ENCODE data around the gene LNX1.

The LNX1 gene

DNA sequence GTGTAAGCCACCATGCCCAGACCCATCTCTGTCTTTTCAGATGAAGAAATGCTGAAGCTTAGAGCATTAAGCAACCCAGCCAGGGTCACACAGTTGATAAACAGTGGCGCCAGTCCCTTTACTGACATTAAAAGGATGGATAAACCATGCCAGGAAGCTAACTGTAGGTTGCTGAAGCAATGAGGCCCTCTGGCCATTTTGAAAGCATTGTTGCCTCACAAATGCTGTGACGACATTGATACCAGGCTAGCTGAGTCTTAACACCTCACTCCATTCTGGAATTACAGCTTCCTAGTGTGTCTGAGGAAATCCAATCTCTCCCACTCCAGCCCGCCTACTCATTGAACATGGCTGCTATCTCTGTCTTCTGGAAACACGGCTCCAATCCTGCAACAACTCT lies 89.7 kb downstream of the LNX1 start:
- in situ Hi-C loops (cut with MboI; ENCODE audit: low sequenced_read_pairs, unreplicated experiment) = no loop called here
- TF ChIP-seq, protein P1, sequence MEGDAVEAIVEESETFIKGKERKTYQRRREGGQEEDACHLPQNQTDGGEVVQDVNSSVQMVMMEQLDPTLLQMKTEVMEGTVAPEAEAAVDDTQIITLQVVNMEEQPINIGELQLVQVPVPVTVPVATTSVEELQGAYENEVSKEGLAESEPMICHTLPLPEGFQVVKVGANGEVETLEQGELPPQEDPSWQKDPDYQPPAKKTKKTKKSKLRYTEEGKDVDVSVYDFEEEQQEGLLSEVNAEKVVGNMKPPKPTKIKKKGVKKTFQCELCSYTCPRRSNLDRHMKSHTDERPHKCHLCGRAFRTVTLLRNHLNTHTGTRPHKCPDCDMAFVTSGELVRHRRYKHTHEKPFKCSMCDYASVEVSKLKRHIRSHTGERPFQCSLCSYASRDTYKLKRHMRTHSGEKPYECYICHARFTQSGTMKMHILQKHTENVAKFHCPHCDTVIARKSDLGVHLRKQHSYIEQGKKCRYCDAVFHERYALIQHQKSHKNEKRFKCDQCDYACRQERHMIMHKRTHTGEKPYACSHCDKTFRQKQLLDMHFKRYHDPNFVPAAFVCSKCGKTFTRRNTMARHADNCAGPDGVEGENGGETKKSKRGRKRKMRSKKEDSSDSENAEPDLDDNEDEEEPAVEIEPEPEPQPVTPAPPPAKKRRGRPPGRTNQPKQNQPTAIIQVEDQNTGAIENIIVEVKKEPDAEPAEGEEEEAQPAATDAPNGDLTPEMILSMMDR (IDR thresholded peaks at IDR 0.05; ENCODE audit: borderline replicate concordance, control extremely low read depth, extremely low read depth, insufficient read depth, missing control alignments) = no peak
- DNase-seq (ENCODE audit: low spot score) = no peak

DNA sequence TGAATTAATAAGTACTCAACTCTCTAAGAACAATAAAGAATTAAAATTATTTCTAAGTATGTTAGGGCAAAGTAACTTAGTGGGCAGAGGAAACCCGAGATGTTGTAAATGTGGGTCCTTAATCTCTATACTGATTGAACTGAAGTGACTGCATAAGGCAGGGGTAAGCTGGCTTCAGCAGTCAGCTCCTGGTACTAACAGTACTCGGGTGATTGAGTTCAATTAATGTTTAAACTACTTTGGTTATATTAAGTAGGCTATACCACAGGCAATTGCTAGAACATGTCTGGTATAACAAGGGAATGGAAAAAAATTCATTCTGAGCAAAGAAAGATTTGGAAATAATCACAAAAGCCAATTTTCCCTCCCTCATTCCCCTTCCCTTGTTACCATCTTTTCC lies 90.7 kb downstream of the LNX1 start:
- DNase-seq (ENCODE audit: low spot score) = no peak
- in situ Hi-C loops (cut with MboI; ENCODE audit: low sequenced_read_pairs, unreplicated experiment) = no loop called here
- TF ChIP-seq, protein P1 (IDR thresholded peaks at IDR 0.05; ENCODE audit: borderline replicate concordance, control extremely low read depth, extremely low read depth, insufficient read depth, missing control alignments) = no peak

DNA sequence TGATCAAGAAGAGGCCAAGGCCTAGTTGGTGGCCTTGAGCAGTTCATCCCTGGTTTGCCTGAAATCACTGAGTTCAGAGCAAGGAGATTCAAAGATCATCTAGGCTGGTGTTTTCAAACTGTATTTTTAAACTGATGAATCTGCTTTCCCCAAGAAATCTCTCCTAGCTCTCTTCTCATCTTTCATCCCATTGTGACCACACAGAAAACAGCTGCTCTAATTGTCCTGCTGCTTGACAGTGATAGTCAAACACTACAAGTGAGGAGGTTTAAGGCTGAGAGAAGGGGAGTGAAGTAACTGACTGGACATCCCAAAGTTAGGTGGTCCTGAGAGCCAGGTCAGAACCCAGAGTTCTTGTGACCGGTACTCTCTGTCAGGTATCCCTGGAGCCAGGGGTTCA lies 91.5 kb downstream of the LNX1 start:
- no peak for DNase-seq (ENCODE audit: low spot score)
- TF ChIP-seq, protein P1 (IDR thresholded peaks at IDR 0.05; ENCODE audit: borderline replicate concordance, control extremely low read depth, extremely low read depth, insufficient read depth, missing control alignments) = no peak
- in situ Hi-C loops (cut with MboI; ENCODE audit: low sequenced_read_pairs, unreplicated experiment) = loop anchor here (25.0 kb wide), 2 partner anchors 462 to 713 kb away; no protein-coding TSS in a partner anchor

DNA sequence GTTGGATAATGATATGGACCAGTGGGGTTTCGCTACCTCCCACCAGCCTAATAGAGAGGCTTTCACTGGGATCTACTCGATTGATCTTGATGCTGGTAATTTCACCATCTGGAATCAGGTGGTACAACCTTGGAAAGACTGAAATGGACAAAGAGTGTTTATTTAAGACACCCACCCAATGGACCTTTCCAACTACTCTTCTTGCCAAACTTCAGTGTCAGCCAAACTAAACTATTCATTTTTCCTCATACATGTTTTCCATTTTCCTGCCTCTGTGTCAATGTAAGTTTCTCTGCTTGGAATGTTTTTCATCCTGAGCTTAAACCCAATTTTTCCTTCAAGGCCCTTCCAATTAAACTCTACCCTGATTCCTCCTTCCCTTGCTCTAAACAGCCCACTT lies 92.6 kb downstream of the LNX1 start:
- no peak for DNase-seq (ENCODE audit: low spot score)
- TF ChIP-seq, protein P1 (IDR thresholded peaks at IDR 0.05; ENCODE audit: borderline replicate concordance, control extremely low read depth, extremely low read depth, insufficient read depth, missing control alignments) = no peak
- in situ Hi-C loops (cut with MboI; ENCODE audit: low sequenced_read_pairs, unreplicated experiment) = loop anchor here (25.0 kb wide), 2 partner anchors 461 to 714 kb away; no protein-coding TSS in a partner anchor

DNA sequence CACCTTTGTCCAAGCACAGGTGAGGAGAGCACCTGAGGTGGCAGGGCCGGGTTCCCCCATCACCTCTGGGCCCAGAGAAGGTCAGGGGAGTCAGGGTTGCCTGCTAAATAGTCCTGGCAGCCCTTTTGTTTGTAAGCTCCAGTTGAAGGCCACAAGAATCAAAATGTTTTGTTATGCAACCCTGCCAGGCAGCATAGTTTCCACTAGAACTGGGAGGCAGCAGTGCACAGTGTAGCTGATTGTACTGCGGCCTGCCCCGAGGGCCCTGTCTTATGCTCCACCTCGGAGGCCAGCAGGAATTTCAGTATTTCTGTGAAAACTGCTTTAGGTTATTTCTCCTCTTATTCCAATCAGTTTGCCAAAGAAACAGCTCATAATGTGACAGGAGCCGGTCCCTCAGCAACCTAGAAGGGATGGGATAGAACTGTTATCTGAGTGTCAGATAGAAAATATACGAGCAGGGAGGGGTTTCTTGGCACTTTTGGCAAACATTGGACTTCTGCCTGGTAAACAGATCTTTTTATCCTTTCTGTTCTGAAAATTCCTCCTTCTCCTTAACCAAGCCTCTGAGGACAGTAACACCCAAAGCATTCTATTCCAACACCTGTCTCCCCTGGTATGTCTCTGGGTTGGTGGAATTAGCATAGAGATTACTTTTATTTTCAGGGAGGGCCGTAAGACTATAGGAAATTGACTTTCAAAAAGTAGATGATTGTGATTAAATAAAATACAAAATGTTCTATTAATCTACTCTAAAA lies 93.6 kb downstream of the LNX1 start:
- in situ Hi-C loops (cut with MboI; ENCODE audit: low sequenced_read_pairs, unreplicated experiment) = loop anchor here (25.0 kb wide), 2 partner anchors 460 to 715 kb away; no protein-coding TSS in a partner anchor
- TF ChIP-seq, protein P1 (IDR thresholded peaks at IDR 0.05; ENCODE audit: borderline replicate concordance, control extremely low read depth, extremely low read depth, insufficient read depth, missing control alignments) = no peak
- DNase-seq (ENCODE audit: low spot score) = no peak

DNA sequence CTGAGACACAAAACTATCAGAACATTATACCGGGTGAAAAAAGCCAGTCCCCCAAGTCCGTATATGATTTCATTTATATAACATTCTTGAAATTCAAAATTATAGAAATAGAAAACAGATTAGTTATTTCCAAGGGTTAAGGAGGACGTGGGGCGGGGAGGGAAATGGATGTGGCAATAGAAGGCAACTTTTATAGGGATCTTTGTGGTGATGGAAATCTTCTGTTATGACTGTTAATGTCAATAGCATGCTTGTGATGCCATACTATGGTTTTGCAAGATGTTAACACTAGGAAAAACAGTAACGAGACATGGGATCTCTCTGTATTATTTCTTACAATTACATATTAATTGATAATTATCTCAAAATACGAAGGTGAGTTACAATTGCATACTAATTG lies 96.4 kb downstream of the LNX1 start:
- in situ Hi-C loops (cut with MboI; ENCODE audit: low sequenced_read_pairs, unreplicated experiment) = loop anchor here (25.0 kb wide), 2 partner anchors 458 to 717 kb away; no protein-coding TSS in a partner anchor
- TF ChIP-seq, protein P1 (IDR thresholded peaks at IDR 0.05; ENCODE audit: borderline replicate concordance, control extremely low read depth, extremely low read depth, insufficient read depth, missing control alignments) = no peak
- DNase-seq (ENCODE audit: low spot score) = no peak
